PFSK-1 (cell line): ENCODE results near the gene HECA.

Experiments used
- FOXP2 ChIP-seq: optimal IDR thresholded peaks from 2 replicates; pipeline ENCODE3; 2011; ENCODE audit warnings: borderline replicate concordance, control low read depth, inconsistent platforms; ENCODE audit not compliant: insufficient read depth; ENCODE audit errors: extremely low read length, extremely low read depth
- POLR2AphosphoS5 ChIP-seq: IDR thresholded peaks from 2 replicates; pipeline ENCODE4 v1.6.1; 2012; ENCODE audit warnings: low read depth, mild to moderate bottlenecking, control low read depth, low read length, moderate library complexity
- REST ChIP-seq, 2 experiments: IDR thresholded peaks; 2 replicates each; pipeline versions ENCODE4 v1.6.1 to v1.8.0; 2011 to 2012; ENCODE audit warnings: low read depth in 2 of 2, low read length in 2 of 2, control low read depth in 1 of 2, inconsistent platforms in 1 of 2, mild to moderate bottlenecking in 1 of 2, moderate library complexity in 1 of 2; ENCODE audit not compliant: insufficient read depth in 1 of 2
- SIN3A ChIP-seq: IDR thresholded peaks from 2 replicates; pipeline ENCODE4 v1.6.1; 2012; ENCODE audit warnings: mild to moderate bottlenecking, low read length, moderate library complexity, borderline replicate concordance; ENCODE audit not compliant: insufficient read depth
- TAF1 ChIP-seq: IDR thresholded peaks from 2 replicates; pipeline ENCODE4 v1.6.1; 2012; ENCODE audit warnings: low read length, control low read depth, borderline replicate concordance; ENCODE audit not compliant: insufficient read depth

- TF ChIP-seq REST (IDR thresholded peaks at IDR 0.05; ENCODE audit: insufficient read depth in 1 of 2, low read depth in 2 of 2, low read length in 2 of 2) (no peak), TAF1 (no peak), SIN3A (no peak), POLR2AphosphoS5 (no peak), FOXP2 (no peak)
Observed at GRCh38 chr6:139142262-139142661, 7.4 kb downstream of the HECA start.
